ENCODE results near the gene KCNMA1.

KCNMA1 gene

GRCh38 chr10:76950354-76950753, 687.3 kb downstream of the KCNMA1 start:
- DNase-seq = no peak

GRCh38 chr10:76946270-76946669, 691.3 kb downstream of the KCNMA1 start:
- DNase-seq = peak in 1 of 2 experiments; percentile 28

- no peak for DNase-seq
Measured at GRCh38 chr10:76945166-76945565, 692.4 kb downstream of the KCNMA1 start.

- DNase-seq = no peak
Measured at GRCh38 chr10:76944640-76945039, 693.0 kb downstream of the KCNMA1 start.

GRCh38 chr10:76942628-76943416, 694.8 kb downstream of the KCNMA1 start:
- DNase-seq = no peak

GRCh38 chr10:76939933-76940468, 697.6 kb downstream of the KCNMA1 start:
- no peak for DNase-seq

GRCh38 chr10:76937181-76937600, 700.4 kb downstream of the KCNMA1 start:
- no peak for DNase-seq

- DNase-seq = no peak
Measured at GRCh38 chr10:76935941-76936613, 701.5 kb downstream of the KCNMA1 start.

GRCh38 chr10:76928565-76928964, 709.0 kb downstream of the KCNMA1 start:
- DNase-seq = no peak

- no peak for DNase-seq
Measured at GRCh38 chr10:76925636-76926405, 711.8 kb downstream of the KCNMA1 start.

GRCh38 chr10:76922666-76923065, 714.9 kb downstream of the KCNMA1 start:
- DNase-seq = no peak

GRCh38 chr10:76921383-76922010, 716.1 kb downstream of the KCNMA1 start:
- DNase-seq = no peak

GRCh38 chr10:76920581-76920980, 717.0 kb downstream of the KCNMA1 start:
- no peak for DNase-seq

- DNase-seq = no peak
Measured at GRCh38 chr10:76918106-76918505, 719.5 kb downstream of the KCNMA1 start.

GRCh38 chr10:76917071-76917470, 720.5 kb downstream of the KCNMA1 start:
- no peak for DNase-seq

GRCh38 chr10:76916536-76916935, 721.1 kb downstream of the KCNMA1 start:
- no peak for DNase-seq

GRCh38 chr10:76915316-76915715, 722.3 kb downstream of the KCNMA1 start:
- DNase-seq = no peak

- DNase-seq = no peak
Measured at GRCh38 chr10:76911184-76911583, 726.4 kb downstream of the KCNMA1 start.

- no peak for DNase-seq
Measured at GRCh38 chr10:76910184-76910962, 727.2 kb downstream of the KCNMA1 start.

- DNase-seq = no peak
Measured at GRCh38 chr10:76906256-76906655, 731.4 kb downstream of the KCNMA1 start.

- no peak for DNase-seq
Measured at GRCh38 chr10:76905251-76905650, 732.4 kb downstream of the KCNMA1 start.

- no peak for DNase-seq
Measured at GRCh38 chr10:76903387-76903945, 734.1 kb downstream of the KCNMA1 start.
